Hepatocyte (in vitro differentiated cells): ENCODE measurements around the gene PREX1.

ENCODE experiments used
- EZH2phosphoT487 ChIP-seq: fragments of 200-600 bp; sonication (generic); IDR thresholded peaks from one replicate; pipeline ENCODE4 v1.6.1; 2018; ENCODE audit warnings: antibody characterized with exemption, mild to moderate bottlenecking, low read depth, moderate library complexity; ENCODE audit not compliant: unreplicated experiment, severe bottlenecking
- TF ChIP-seq, protein P1 (sequence below): fragments of 200-600 bp; sonication (generic); IDR thresholded peaks from 2 replicates; pipeline ENCODE4 v1.5.1; 2016; ENCODE audit warnings: antibody characterized with exemption, mild to moderate bottlenecking; ENCODE audit not compliant: poor library complexity

- TF ChIP-seq, protein P1, sequence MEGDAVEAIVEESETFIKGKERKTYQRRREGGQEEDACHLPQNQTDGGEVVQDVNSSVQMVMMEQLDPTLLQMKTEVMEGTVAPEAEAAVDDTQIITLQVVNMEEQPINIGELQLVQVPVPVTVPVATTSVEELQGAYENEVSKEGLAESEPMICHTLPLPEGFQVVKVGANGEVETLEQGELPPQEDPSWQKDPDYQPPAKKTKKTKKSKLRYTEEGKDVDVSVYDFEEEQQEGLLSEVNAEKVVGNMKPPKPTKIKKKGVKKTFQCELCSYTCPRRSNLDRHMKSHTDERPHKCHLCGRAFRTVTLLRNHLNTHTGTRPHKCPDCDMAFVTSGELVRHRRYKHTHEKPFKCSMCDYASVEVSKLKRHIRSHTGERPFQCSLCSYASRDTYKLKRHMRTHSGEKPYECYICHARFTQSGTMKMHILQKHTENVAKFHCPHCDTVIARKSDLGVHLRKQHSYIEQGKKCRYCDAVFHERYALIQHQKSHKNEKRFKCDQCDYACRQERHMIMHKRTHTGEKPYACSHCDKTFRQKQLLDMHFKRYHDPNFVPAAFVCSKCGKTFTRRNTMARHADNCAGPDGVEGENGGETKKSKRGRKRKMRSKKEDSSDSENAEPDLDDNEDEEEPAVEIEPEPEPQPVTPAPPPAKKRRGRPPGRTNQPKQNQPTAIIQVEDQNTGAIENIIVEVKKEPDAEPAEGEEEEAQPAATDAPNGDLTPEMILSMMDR = no peak
- no peak for TF ChIP-seq EZH2phosphoT487
These were observed 215.5 kb downstream of the PREX1 start for GRCh38 chr20:48612335-48612734.
